OCI-LY3 (cell line): ENCODE results near the gene CBFA2T2.

Source experiments
- H2AFZ ChIP-seq: fragments of 200-600, 300-600 bp; shearing (Covaris generic); 2 replicates; pipeline ENCODE4 v1.6.0; 2014; ENCODE audit warnings: antibody characterized with exemption, low read depth, low read length
- H3K27ac ChIP-seq: fragments of 200-600, 300-600 bp; sonication (generic); 2 replicates; pipeline ENCODE4 v1.5.1; 2014; ENCODE audit warnings: mild to moderate bottlenecking, low read length, moderate library complexity, mixed read lengths
- H3K27me3 ChIP-seq: fragments of 200-600, 300-600 bp; sonication (generic); 2 replicates; pipeline ENCODE4 v1.6.1; 2014; ENCODE audit warnings: low read depth, low read length, mixed read lengths
- H3K36me3 ChIP-seq: fragments of 200-600, 300-600 bp; sonication (generic); replicated peaks from 2 replicates; pipeline ENCODE3; 2014; ENCODE audit warnings: low read depth, low read length, mixed read lengths
- H3K4me1 ChIP-seq: fragments of 300-600, 200-600 bp; sonication (generic); 2 replicates; pipeline ENCODE4 v1.6.1; 2014; ENCODE audit warnings: low read length, mixed read lengths
- H3K4me2 ChIP-seq: fragments of 200-600, 300-600 bp; sonication (generic); 2 replicates; pipeline ENCODE4 v1.6.1; 2014; ENCODE audit warnings: low read length, mixed read lengths
- H3K4me3 ChIP-seq: fragments of 300-600, 200-600 bp; sonication (generic); 2 replicates; pipeline ENCODE4 v1.5.1; 2014; ENCODE audit warnings: antibody characterized with exemption, mild to moderate bottlenecking, low read length, moderate library complexity
- H3K79me2 ChIP-seq: fragments of 300-600, 200-600 bp; shearing (Covaris generic); 2 replicates; pipeline ENCODE4 v1.6.1; 2014; ENCODE audit warnings: mild to moderate bottlenecking, low read length, mixed read lengths
- H3K9ac ChIP-seq: fragments of 300-600, 200-600 bp; shearing (Covaris generic); 2 replicates; pipeline ENCODE4 v1.6.0; 2014; ENCODE audit warnings: mild to moderate bottlenecking, low read length, moderate library complexity
- H3K9me3 ChIP-seq: fragments of 200-600, 300-600 bp; shearing (Covaris generic); 2 replicates; pipeline ENCODE4 v1.6.1; 2014; ENCODE audit warnings: low read length, mixed read lengths; ENCODE audit not compliant: insufficient read depth
- H4K20me1 ChIP-seq: fragments of 200-600, 300-600 bp; sonication (generic); 2 replicates; pipeline ENCODE4 v1.6.1; 2016; ENCODE audit warnings: low read length, mixed read lengths; ENCODE audit not compliant: insufficient read depth
- CTCF ChIP-seq: fragments of 200-600, 300-600 bp; sonication (generic); IDR thresholded peaks from 2 replicates; pipeline ENCODE4 v1.5.1; 2014; ENCODE audit warnings: antibody characterized with exemption, low read length, low read depth
- EZH2phosphoT487 ChIP-seq: fragments of 200-600 bp; shearing (Covaris generic); IDR thresholded peaks from 2 replicates; pipeline ENCODE4 v1.6.1; 2018; ENCODE audit warnings: antibody characterized with exemption, mixed run types, low read depth

Gene CBFA2T2

GRCh38 chr20:33624399-33624798, 134.5 kb downstream of the CBFA2T2 start:
- Histone ChIP-seq H3K27ac (no peak overlapping the region), H3K79me2 (no peaks in the 10 kb centered on the region), H3K4me2 (no peak overlapping the region), H2AFZ (no peak overlapping the region), H3K9ac (no peak overlapping the region), H3K36me3 (peaks cover 19% of the 10 kb centered on the region), H4K20me1 (no peaks in the 10 kb centered on the region), H3K27me3 (no peaks in the 10 kb centered on the region), H3K4me3 (no peak overlapping the region), H3K4me1 (no peaks in the 10 kb centered on the region), H3K9me3 (no peaks in the 10 kb centered on the region)
- no peak for TF ChIP-seq EZH2phosphoT487
- no peak for TF ChIP-seq CTCF

DNA sequence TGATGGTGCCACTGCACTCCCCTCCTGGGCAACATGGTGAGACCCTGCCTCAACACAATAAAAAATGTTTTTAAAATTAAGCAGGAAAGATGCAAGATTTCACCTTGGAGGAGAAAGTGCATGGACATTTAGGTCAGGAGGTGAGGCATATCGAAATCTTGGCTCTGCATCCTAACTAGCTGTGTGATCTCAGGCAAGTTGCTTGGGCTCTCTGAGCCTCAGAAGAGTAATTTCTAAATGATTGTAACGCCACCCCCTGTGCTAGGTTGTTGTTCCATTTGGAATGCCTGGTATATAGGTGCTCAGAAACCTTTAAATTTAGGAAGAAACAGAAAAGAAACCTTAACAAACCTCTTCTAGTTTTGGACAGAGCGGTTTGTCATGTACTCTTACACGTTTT, 136.3 kb downstream of the CBFA2T2 start:
- Histone ChIP-seq H3K9me3 (no peaks in the 10 kb centered on the region), H4K20me1 (no peaks in the 10 kb centered on the region), H3K27me3 (no peaks in the 10 kb centered on the region), H3K4me1 (no peaks in the 10 kb centered on the region), H3K9ac (no peak overlapping the region), H3K4me3 (no peak overlapping the region), H3K27ac (no peak overlapping the region), H2AFZ (no peak overlapping the region), H3K36me3 (peaks cover 19% of the 10 kb centered on the region), H3K4me2 (no peak overlapping the region), H3K79me2 (no peaks in the 10 kb centered on the region)
- TF ChIP-seq EZH2phosphoT487 (no peak), CTCF (no peak)

GRCh38 chr20:33627577-33628216, 137.8 kb downstream of the CBFA2T2 start:
- no peaks in the 10 kb centered on the region for H4K20me1 ChIP-seq
- H3K9me3 ChIP-seq = no peaks in the 10 kb centered on the region
- no peaks in the 10 kb centered on the region for H3K4me1 ChIP-seq
- no peak overlapping the region for H3K4me3 ChIP-seq
- no peak overlapping the region for H2AFZ ChIP-seq
- H3K36me3 ChIP-seq = peaks cover 19% of the 10 kb centered on the region
- no peak overlapping the region for H3K4me2 ChIP-seq
- no peaks in the 10 kb centered on the region for H3K27me3 ChIP-seq
- no peaks in the 10 kb centered on the region for H3K79me2 ChIP-seq
- no peak overlapping the region for H3K27ac ChIP-seq
- no peak overlapping the region for H3K9ac ChIP-seq
- TF ChIP-seq EZH2phosphoT487 = no peak

- Histone ChIP-seq H2AFZ (no peak overlapping the region), H3K27me3 (no peaks in the 10 kb centered on the region), H3K36me3 (peaks cover 19% of the 10 kb centered on the region), H3K4me2 (no peak overlapping the region), H3K27ac (no peak overlapping the region), H3K9me3 (no peaks in the 10 kb centered on the region), H3K4me1 (no peaks in the 10 kb centered on the region), H3K4me3 (no peak overlapping the region), H3K9ac (no peak overlapping the region), H4K20me1 (no peaks in the 10 kb centered on the region), H3K79me2 (no peaks in the 10 kb centered on the region)
- TF ChIP-seq EZH2phosphoT487 (no peak), CTCF (no peak)
These were observed 139.6 kb downstream of the CBFA2T2 start for GRCh38 chr20:33629533-33629932.
